Measurements from ENCODE around the gene AHCYL1. TPM values are rescaled to one million over a fixed set of nuclear protein-coding genes. Genes with fewer than 3 reads are reported as not detected.

The AHCYL1 gene
- total RNA-seq, 2 donors from 2014 or later = 64.9 to 67.3 TPM

GRCh38 chr1:109990302-109990653 lies 5.7 kb downstream of the AHCYL1 start:
- intact Hi-C loops (cut with DNase I) = no loop called here
- DNase-seq (ENCODE audit: low spot score) = no peak

GRCh38 chr1:109991400-109991925 lies 6.9 kb downstream of the AHCYL1 start:
- intact Hi-C loops (cut with DNase I) = no loop called here
- DNase-seq (ENCODE audit: low spot score) = no peak

GRCh38 chr1:109993885-109994284 lies 9.3 kb downstream of the AHCYL1 start:
- intact Hi-C loops (cut with DNase I) = no loop called here
- DNase-seq (ENCODE audit: low spot score) = no peak

- intact Hi-C loops (cut with DNase I) = no loop called here
- no peak for DNase-seq (ENCODE audit: low spot score)
Measured at GRCh38 chr1:109994654-109995053, 10.1 kb downstream of the AHCYL1 start.

GRCh38 chr1:109995536-109995935 lies 11.0 kb downstream of the AHCYL1 start:
- intact Hi-C loops (cut with DNase I) = no loop called here
- no peak for DNase-seq (ENCODE audit: low spot score)

GRCh38 chr1:109996476-109996875 lies 11.9 kb downstream of the AHCYL1 start:
- no peak for DNase-seq (ENCODE audit: low spot score)
- intact Hi-C loops (cut with DNase I) = no loop called here

GRCh38 chr1:109997204-109997866 lies 12.8 kb downstream of the AHCYL1 start:
- DNase-seq (ENCODE audit: low spot score) = no peak
- intact Hi-C loops (cut with DNase I) = no loop called here

GRCh38 chr1:109997867-109998229 lies 13.3 kb downstream of the AHCYL1 start:
- DNase-seq (ENCODE audit: low spot score) = no peak
- intact Hi-C loops (cut with DNase I) = no loop called here

- intact Hi-C loops (cut with DNase I) = no loop called here
- DNase-seq (ENCODE audit: low spot score) = no peak
Measured at GRCh38 chr1:110002695-110003094, 18.1 kb downstream of the AHCYL1 start.

- peak; percentile 92 for DNase-seq (ENCODE audit: low spot score)
- intact Hi-C loops (cut with DNase I) = no loop called here
Measured at GRCh38 chr1:110003747-110004428, 19.3 kb downstream of the AHCYL1 start.

- intact Hi-C loops (cut with DNase I) = no loop called here
- no peak for DNase-seq (ENCODE audit: low spot score)
Measured at GRCh38 chr1:110004583-110004982, 20.0 kb downstream of the AHCYL1 start.

GRCh38 chr1:110005971-110006370 lies 21.4 kb downstream of the AHCYL1 start:
- intact Hi-C loops (cut with DNase I) = no loop called here

GRCh38 chr1:110006516-110006915 lies 22.0 kb downstream of the AHCYL1 start:
- intact Hi-C loops (cut with DNase I) = no loop called here
- no peak for DNase-seq (ENCODE audit: low spot score)

More at GRCh38 chr1:110005971-110006370, 21.4 kb downstream of the AHCYL1 start:
- no peak for DNase-seq (ENCODE audit: low spot score)

GRCh38 chr1:110007046-110007830 lies 22.7 kb downstream of the AHCYL1 start:
- intact Hi-C loops (cut with DNase I) = no loop called here

GRCh38 chr1:110008971-110009565 lies 24.5 kb downstream of the AHCYL1 start:
- no peak for DNase-seq (ENCODE audit: low spot score)
- intact Hi-C loops (cut with DNase I) = no loop called here

More at GRCh38 chr1:110007046-110007830, 22.7 kb downstream of the AHCYL1 start:
- DNase-seq (ENCODE audit: low spot score) = no peak

GRCh38 chr1:110011527-110012041 lies 27.0 kb downstream of the AHCYL1 start:
- DNase-seq (ENCODE audit: low spot score) = no peak
- intact Hi-C loops (cut with DNase I) = no loop called here

GRCh38 chr1:110012100-110012780 lies 27.7 kb downstream of the AHCYL1 start:
- intact Hi-C loops (cut with DNase I) = no loop called here
- no peak for DNase-seq (ENCODE audit: low spot score)

GRCh38 chr1:110017792-110018191 lies 33.2 kb downstream of the AHCYL1 start:
- intact Hi-C loops (cut with DNase I) = no loop called here
- no peak for DNase-seq (ENCODE audit: low spot score)

GRCh38 chr1:110018396-110018795 lies 33.8 kb downstream of the AHCYL1 start:
- no peak for DNase-seq (ENCODE audit: low spot score)
- intact Hi-C loops (cut with DNase I) = no loop called here

Measured in posterior vena cava (tissue), 2 donors.